ENCODE measurements around the gene CISD2.
"Not testable (repeated sequence)": the region's sequence is repeated elsewhere in the genome, so short reads cannot be mapped to it uniquely, and the experiment has no call there.

CISD2 gene

GRCh38 chr4:102938063-102938462 is 69.3 kb downstream of the CISD2 start:
- Mint-ChIP-seq H3K9me3 (ENCODE audit: low read depth) (peaks cover 11% of the 10 kb centered on the region), H3K36me3 (peaks cover 29% of the 10 kb centered on the region)
- H3K4me3 Mint-ChIP-seq; H3K27me3 Mint-ChIP-seq; H3K27ac Mint-ChIP-seq; H3K4me1 Mint-ChIP-seq (ENCODE audit: low read depth): not testable (repeated sequence)

All from activated naive CD8-positive, alpha-beta T cell (primary cell).